Nephron (organoid): Measurements from ENCODE around the gene DNAJC27.

ENCODE experiments used
- H3K27ac Mint-ChIP-seq, 3 experiments: 2 replicates each; pipeline ENCODE4 v1.8.0; 2020; ENCODE audit warnings: mixed read lengths in 3 of 3, mild to moderate bottlenecking in 2 of 3, moderate library complexity in 1 of 3
- H3K27me3 Mint-ChIP-seq: 2 replicates; pipeline ENCODE4 v1.8.0; 2021; ENCODE audit warnings: low read depth, mild to moderate bottlenecking, moderate library complexity, mixed read lengths
- H3K36me3 Mint-ChIP-seq: 2 replicates; pipeline ENCODE4 v1.8.0; 2020; ENCODE audit warnings: low read depth, mixed read lengths
- H3K4me1 Mint-ChIP-seq: 2 replicates; pipeline ENCODE4 v1.8.0; 2020; ENCODE audit warnings: mixed read lengths
- H3K4me3 Mint-ChIP-seq, 3 experiments: 2 replicates each; pipeline ENCODE4 v1.8.0; 2020; ENCODE audit warnings: mild to moderate bottlenecking in 3 of 3, mixed read lengths in 3 of 3, moderate library complexity in 2 of 3
- H3K9me3 Mint-ChIP-seq: 2 replicates; pipeline ENCODE4 v1.8.0; 2020; ENCODE audit warnings: mixed read lengths
- TF ChIP-seq, protein P1 (sequence below), 3 experiments: fragments of 200-600 bp; sonication (generic); IDR thresholded peaks; one replicate each; pipeline ENCODE4 v1.5.0; 2021; ENCODE audit warnings: antibody characterized with exemption in 3 of 3; ENCODE audit not compliant: unreplicated experiment in 3 of 3

DNAJC27 gene

DNA sequence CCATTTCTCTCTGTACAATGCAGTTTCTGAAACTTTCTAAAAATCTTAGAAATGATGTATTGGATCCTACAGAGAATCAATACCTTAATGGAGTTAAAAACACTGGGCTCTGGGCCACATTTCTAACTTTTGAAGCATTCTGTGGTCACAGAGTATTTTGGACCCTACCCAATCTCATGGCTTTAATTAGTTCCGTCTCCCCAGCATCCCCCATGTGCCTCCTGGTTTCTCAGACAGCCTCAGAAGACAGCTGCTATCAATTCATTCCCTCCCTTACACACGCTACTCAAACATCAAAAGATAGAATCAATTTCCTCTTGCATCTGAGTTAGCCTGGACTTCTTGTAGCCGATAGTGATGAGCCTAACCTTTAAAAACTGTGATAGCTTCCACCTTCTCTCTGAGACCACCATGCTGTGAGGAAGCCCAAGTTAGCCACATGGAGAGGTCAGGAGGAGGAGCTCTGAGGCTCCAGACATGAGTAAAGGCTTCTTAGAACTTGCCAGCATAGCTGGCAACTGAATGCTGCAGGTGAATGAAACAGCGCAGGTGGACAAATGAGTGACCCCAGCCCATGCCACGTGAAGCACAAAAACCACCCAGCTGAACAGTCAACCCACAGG lies 62.1 kb downstream of the DNAJC27 start:
- Mint-ChIP-seq H3K27me3 (no peaks in the 10 kb centered on the region), H3K27ac (peak overlapping the region in 1 of 3 experiments; percentile 1), H3K4me1 (peaks cover 6% of the 10 kb centered on the region), H3K36me3 (peaks cover 36% of the 10 kb centered on the region), H3K4me3 (no peak overlapping the region), H3K9me3 (peaks cover 9% of the 10 kb centered on the region)
- TF ChIP-seq, protein P1, sequence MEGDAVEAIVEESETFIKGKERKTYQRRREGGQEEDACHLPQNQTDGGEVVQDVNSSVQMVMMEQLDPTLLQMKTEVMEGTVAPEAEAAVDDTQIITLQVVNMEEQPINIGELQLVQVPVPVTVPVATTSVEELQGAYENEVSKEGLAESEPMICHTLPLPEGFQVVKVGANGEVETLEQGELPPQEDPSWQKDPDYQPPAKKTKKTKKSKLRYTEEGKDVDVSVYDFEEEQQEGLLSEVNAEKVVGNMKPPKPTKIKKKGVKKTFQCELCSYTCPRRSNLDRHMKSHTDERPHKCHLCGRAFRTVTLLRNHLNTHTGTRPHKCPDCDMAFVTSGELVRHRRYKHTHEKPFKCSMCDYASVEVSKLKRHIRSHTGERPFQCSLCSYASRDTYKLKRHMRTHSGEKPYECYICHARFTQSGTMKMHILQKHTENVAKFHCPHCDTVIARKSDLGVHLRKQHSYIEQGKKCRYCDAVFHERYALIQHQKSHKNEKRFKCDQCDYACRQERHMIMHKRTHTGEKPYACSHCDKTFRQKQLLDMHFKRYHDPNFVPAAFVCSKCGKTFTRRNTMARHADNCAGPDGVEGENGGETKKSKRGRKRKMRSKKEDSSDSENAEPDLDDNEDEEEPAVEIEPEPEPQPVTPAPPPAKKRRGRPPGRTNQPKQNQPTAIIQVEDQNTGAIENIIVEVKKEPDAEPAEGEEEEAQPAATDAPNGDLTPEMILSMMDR (IDR thresholded peaks at IDR 0.05; ENCODE audit: unreplicated experiment in 3 of 3) = no peak

GRCh38 chr2:24908461-24908901 lies 63.3 kb downstream of the DNAJC27 start:
- TF ChIP-seq, protein P1 (IDR thresholded peaks at IDR 0.05; ENCODE audit: unreplicated experiment in 3 of 3) = no peak
- Mint-ChIP-seq H3K4me1 (peaks cover 6% of the 10 kb centered on the region), H3K9me3 (peaks cover 9% of the 10 kb centered on the region), H3K27ac (no peak overlapping the region), H3K36me3 (peaks cover 43% of the 10 kb centered on the region), H3K4me3 (no peak overlapping the region), H3K27me3 (no peaks in the 10 kb centered on the region)

DNA sequence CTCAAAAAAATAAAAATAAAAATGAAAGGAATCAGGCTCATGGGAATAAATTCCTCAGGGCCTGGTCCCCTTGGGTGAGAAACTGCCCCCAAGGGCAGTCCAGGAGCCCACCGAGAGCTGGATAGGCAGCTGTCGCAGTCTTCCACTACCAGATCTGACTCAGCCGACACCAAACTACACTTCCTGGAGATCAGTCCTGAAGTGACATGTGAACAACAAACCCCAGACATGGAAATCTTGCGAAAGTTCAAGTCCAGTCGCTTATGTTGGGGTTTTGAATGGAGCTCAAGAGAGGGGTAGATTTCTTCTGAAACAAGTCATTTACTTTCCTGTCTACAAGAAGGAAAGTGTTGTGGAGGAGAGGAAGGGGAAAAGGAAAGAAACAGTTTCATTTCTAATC lies 64.6 kb downstream of the DNAJC27 start:
- TF ChIP-seq, protein P1 (IDR thresholded peaks at IDR 0.05; ENCODE audit: unreplicated experiment in 3 of 3) = no peak
- Mint-ChIP-seq H3K4me1 (peaks cover 6% of the 10 kb centered on the region), H3K4me3 (no peak overlapping the region), H3K27me3 (no peaks in the 10 kb centered on the region), H3K36me3 (peaks cover 45% of the 10 kb centered on the region), H3K27ac (no peak overlapping the region), H3K9me3 (peaks cover 9% of the 10 kb centered on the region)

GRCh38 chr2:24906466-24906865 lies 65.3 kb downstream of the DNAJC27 start:
- no peak overlapping the region for H3K27ac Mint-ChIP-seq
- peaks cover 6% of the 10 kb centered on the region for H3K4me1 Mint-ChIP-seq
- TF ChIP-seq, protein P1 (IDR thresholded peaks at IDR 0.05; ENCODE audit: unreplicated experiment in 3 of 3) = no peak
- H3K9me3 Mint-ChIP-seq = peaks cover 9% of the 10 kb centered on the region
- no peak overlapping the region for H3K4me3 Mint-ChIP-seq
- H3K27me3 Mint-ChIP-seq = no peaks in the 10 kb centered on the region
- H3K36me3 Mint-ChIP-seq = peaks cover 44% of the 10 kb centered on the region

DNA sequence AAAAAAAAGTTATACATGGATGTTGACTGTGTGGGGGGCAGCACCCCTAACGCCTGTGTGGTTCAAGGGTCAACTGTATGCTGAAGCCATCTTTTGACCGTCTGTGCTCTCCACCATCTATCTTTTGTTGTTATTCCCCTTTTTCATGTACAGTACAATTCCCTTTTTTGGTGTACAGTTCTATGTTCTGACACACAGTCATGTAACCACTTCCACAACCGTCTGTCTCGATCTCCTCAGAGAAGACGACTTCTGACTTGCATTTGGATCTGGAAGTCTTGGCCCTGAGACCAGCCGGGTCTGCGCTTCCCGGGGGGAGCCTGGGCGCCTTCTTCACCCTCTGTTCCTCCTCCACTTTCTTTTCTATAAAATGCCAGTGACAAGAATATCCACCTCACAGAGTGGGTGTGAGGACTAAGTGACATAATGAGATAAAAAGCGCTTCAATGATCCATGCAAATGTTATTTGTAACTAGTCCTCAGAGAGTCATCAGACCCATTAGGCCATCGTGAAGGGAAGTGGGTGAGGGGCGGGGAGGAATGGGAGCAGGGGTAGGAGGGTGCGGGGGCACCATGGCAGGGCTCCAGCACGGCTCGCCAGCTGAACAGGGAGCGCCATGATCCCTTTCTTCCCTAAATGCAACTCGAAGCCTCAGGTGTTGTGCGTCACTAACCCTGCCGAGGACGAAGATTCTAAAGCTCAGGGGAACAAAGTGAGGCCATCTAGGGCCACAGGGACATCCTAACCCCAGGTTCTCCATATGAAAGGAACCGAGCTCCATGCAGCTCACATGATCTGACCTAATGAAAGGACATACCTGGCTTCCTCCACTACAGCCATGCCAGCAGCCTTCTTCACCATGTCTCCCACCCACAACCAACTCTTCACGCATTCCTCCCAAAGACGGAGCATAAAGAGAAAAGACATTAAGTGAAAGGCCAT lies 68.3 kb downstream of the DNAJC27 start:
- TF ChIP-seq, protein P1 (IDR thresholded peaks at IDR 0.05; ENCODE audit: unreplicated experiment in 3 of 3) = no peak
- Mint-ChIP-seq H3K4me1 (no peaks in the 10 kb centered on the region), H3K9me3 (no peaks in the 10 kb centered on the region), H3K36me3 (peaks cover 44% of the 10 kb centered on the region), H3K4me3 (no peak overlapping the region), H3K27me3 (no peaks in the 10 kb centered on the region), H3K27ac (no peak overlapping the region)
